Measurements from ENCODE around the gene ITCH. TPM values are rescaled to one million over a fixed set of nuclear protein-coding genes. Genes with fewer than 3 reads are reported as not detected.
A peak's percentile ranks its signal among the peaks of the same experiment; 100 is the strongest.

ITCH gene
- total RNA-seq, 4 donors from 2014 or later: 35.2 to 82.8 (median 65.3) TPM

GRCh38 chr20:34468951-34469350, 105.9 kb downstream of the ITCH start:
- peaks cover 0 to 7% (median 3%) of the 10 kb centered on the region in 4 donors for H3K4me1 ChIP-seq
- 71 to 78% methylated on average over 1 of the region's 1 CpG for WGBS, 2 donors (ENCODE audit: low coverage in 1 of 2)

DNA sequence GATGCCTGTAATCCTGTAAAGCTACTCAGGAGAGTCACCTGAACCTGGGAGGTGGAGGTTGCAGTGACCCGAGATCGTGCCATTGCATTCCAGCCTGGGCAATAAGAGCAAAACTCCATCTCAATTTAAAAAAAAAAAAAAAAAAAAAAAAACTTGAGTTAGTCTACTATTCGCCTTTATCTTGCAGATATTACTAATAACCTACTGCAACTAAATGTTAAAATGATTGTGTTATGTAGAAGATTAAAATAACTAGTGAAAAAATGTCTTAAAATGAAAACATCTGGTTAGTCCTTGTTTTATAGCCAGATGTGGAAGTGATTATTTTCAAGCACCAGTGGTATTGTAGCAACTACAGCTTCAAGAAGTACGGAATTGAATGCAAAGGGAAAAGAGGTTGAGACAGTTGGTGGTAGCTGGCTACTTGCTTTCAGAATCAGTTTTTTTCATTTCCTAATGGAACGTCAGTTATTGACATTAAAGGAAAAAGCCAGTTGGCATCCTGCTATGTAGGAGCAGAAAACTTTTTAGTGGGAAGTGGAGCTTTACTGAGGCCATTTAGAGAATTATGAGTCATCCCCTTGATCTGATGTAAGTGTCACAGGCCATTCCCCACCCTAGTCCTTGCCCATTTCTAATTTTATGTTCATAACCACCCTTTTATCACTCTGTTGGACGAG, 109.3 kb downstream of the ITCH start:
- no peak overlapping the region for H3K4me3 ChIP-seq
- 72 to 78% methylated on average over 6 of the region's 6 CpGs for WGBS, 2 donors (ENCODE audit: low coverage in 1 of 2)
- H3K36me3 ChIP-seq: peaks cover 0 to 34% (median 8%) of the 10 kb centered on the region in 4 donors
- in situ Hi-C loops (cut with MboI; ENCODE audit: low pct_ligation_motif_present in 1 of 4, low pct_unique_long_range_greater_than_20kb in 1 of 4, low sequenced_read_pairs in 3 of 4) (no loop called here), intact Hi-C loops (cut with DNase I; ENCODE audit: low total_unique reads) (loop anchor here (10.0 kb wide), 1 partner anchor 848 kb away; no protein-coding TSS in a partner anchor)
- TF ChIP-seq CTCF (IDR thresholded peaks at IDR 0.05): no peak
- no peak for TF ChIP-seq EP300 (IDR thresholded peaks at IDR 0.05; ENCODE audit: low read depth)
- no peak for TF ChIP-seq POLR2AphosphoS5 (IDR thresholded peaks at IDR 0.05)
- H3K9me3 ChIP-seq: no peaks in the 10 kb centered on the region
- H3K4me1 ChIP-seq: peaks cover 0 to 10% (median 3%) of the 10 kb centered on the region in 4 donors
- H3K27ac ChIP-seq: peak overlapping the region in 1 of 4 donors; percentile 32
- no peak for DNase-seq
- H3K27me3 ChIP-seq: no peaks in the 10 kb centered on the region

More at GRCh38 chr20:34468951-34469350, 105.9 kb downstream of the ITCH start:
- intact Hi-C loops (cut with DNase I; ENCODE audit: low total_unique reads) (no loop called here), in situ Hi-C loops (cut with MboI; ENCODE audit: low pct_ligation_motif_present in 1 of 4, low pct_unique_long_range_greater_than_20kb in 1 of 4, low sequenced_read_pairs in 3 of 4) (no loop called here)
- no peak overlapping the region for H3K4me3 ChIP-seq
- peaks cover 0 to 58% (median 11%) of the 10 kb centered on the region in 4 donors for H3K36me3 ChIP-seq
- TF ChIP-seq EP300 (IDR thresholded peaks at IDR 0.05; ENCODE audit: low read depth) (no peak), POLR2A (IDR thresholded peaks at IDR 0.05) (no peak), CTCF (IDR thresholded peaks at IDR 0.05) (no peak), POLR2AphosphoS5 (IDR thresholded peaks at IDR 0.05) (no peak)
- H3K27me3 ChIP-seq: no peaks in the 10 kb centered on the region
- H3K27ac ChIP-seq: no peak overlapping the region
- DNase-seq: no peak
- H3K9me3 ChIP-seq: peaks cover 0 to 4% of the 10 kb centered on the region in 2 donors

GRCh38 chr20:34473262-34473883, 110.3 kb downstream of the ITCH start:
- no peak overlapping the region for H3K4me3 ChIP-seq
- H3K36me3 ChIP-seq: peaks cover 0 to 44% (median 11%) of the 10 kb centered on the region in 4 donors
- 78 to 100% methylated on average over 1 to 5 of the region's 5 CpGs for WGBS, 2 donors (ENCODE audit: low coverage in 1 of 2)
- H3K9me3 ChIP-seq: no peaks in the 10 kb centered on the region
- no peaks in the 10 kb centered on the region for H3K27me3 ChIP-seq
- no peak for TF ChIP-seq POLR2AphosphoS5 (IDR thresholded peaks at IDR 0.05)
- TF ChIP-seq POLR2A (IDR thresholded peaks at IDR 0.05): no peak
- TF ChIP-seq CTCF (IDR thresholded peaks at IDR 0.05): peak in 3 of 5 experiments; percentile 12 to 21 (median 17)
- TF ChIP-seq EP300 (IDR thresholded peaks at IDR 0.05; ENCODE audit: low read depth): no peak
- in situ Hi-C loops (cut with MboI; ENCODE audit: low pct_ligation_motif_present in 1 of 4, low pct_unique_long_range_greater_than_20kb in 1 of 4, low sequenced_read_pairs in 3 of 4) (no loop called here), intact Hi-C loops (cut with DNase I; ENCODE audit: low total_unique reads) (loop anchor here (10.0 kb wide), 1 partner anchor 849 kb away; no protein-coding TSS in a partner anchor)
- no peak overlapping the region for H3K27ac ChIP-seq
- peaks cover 0 to 10% (median 3%) of the 10 kb centered on the region in 4 donors for H3K4me1 ChIP-seq
- DNase-seq: peak; percentile 45

- Histone ChIP-seq H3K27me3 (no peaks in the 10 kb centered on the region), H3K36me3 (peaks cover 0 to 45% (median 13%) of the 10 kb centered on the region in 4 donors), H3K27ac (peak overlapping the region in 2 of 4 donors; percentile 3 to 5), H3K9me3 (no peaks in the 10 kb centered on the region), H3K4me3 (no peak overlapping the region), H3K4me1 (peaks cover 0 to 10% (median 3%) of the 10 kb centered on the region in 4 donors)
- 44 to 50% methylated on average over 4 to 38 of the region's 38 CpGs for WGBS, 2 donors (ENCODE audit: low coverage in 1 of 2)
- in situ Hi-C loops (cut with MboI; ENCODE audit: low pct_ligation_motif_present in 1 of 4, low pct_unique_long_range_greater_than_20kb in 1 of 4, low sequenced_read_pairs in 3 of 4): loop anchor here in 1 of 4 donors (25.0 kb wide), 1 partner anchor 164 kb away; the partner anchor contains the start of gene AHCY
- peak; percentile 44 for DNase-seq
- TF ChIP-seq POLR2A (IDR thresholded peaks at IDR 0.05) (no peak), CTCF (IDR thresholded peaks at IDR 0.05) (peak; percentile 28 to 66 (median 49))
- intact Hi-C loops (cut with DNase I; ENCODE audit: low total_unique reads): loop anchor here (10.0 kb wide), 1 partner anchor 851 kb away; no protein-coding TSS in a partner anchor
Measured at GRCh38 chr20:34475979-34476736, 113.1 kb downstream of the ITCH start.

Measured in transverse colon (tissue), 4 donors.